HG03025 (cell line): ENCODE data around the gene NBL1.

Experiments
- ATAC-seq: cut with Tn5 transposase; IDR thresholded peaks from one replicate; pipeline ENCODE4 v1.9.1; 2021; ENCODE audit warnings: mild to moderate bottlenecking, moderate library complexity; ENCODE audit not compliant: unreplicated experiment, low FRiP score

Gene NBL1

DNA sequence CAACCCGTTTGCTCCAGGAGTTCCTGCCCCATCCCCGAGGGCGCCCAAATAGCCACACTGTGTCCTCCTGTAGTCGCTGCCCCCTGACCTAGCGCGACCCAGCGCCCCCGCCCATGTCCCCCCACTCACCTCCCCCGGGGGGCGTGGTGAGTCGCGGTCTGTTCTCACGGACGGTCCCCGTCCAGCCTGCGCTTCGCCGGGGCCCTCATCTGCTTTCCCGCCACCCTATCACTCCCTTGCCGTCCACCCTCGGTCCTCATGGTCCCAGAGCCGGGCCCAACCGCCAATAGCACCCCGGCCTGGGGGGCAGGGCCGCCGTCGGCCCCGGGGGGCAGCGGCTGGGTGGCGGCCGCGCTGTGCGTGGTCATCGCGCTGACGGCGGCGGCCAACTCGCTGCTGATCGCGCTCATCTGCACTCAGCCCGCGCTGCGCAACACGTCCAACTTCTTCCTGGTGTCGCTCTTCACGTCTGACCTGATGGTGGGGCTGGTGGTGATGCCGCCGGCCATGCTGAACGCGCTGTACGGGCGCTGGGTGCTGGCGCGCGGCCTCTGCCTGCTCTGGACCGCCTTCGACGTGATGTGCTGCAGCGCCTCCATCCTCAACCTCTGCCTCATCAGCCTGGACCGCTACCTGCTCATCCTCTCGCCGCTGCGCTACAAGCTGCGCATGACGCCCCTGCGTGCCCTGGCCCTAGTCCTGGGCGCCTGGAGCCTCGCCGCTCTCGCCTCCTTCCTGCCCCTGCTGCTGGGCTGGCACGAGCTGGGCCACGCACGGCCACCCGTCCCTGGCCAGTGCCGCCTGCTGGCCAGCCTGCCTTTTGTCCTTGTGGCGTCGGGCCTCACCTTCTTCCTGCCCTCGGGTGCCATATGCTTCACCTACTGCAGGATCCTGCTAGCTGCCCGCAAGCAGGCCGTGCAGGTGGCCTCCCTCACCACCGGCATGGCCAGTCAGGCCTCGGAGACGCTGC, 21.7 kb downstream of the NBL1 start:
- no peak for ATAC-seq

DNA sequence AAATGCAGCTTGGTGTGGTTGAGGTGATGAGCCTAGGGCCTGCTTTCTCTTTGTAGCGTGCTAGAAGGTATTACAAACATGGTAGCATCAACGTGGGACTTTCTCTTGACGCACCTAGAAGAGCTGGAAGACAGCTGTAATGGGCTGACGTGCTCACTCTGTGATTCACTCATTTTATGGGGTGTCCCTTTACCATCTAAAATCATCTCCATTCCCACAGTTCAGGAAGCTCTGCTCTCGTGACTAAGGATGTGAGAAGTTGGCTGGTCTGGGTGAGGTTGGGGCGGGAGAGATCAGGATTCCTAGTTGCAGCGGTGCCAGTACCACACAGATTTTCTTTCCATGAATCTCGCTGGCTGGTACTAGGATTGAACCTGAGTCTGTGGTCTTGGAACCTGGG, 24.8 kb downstream of the NBL1 start:
- no peak for ATAC-seq

DNA sequence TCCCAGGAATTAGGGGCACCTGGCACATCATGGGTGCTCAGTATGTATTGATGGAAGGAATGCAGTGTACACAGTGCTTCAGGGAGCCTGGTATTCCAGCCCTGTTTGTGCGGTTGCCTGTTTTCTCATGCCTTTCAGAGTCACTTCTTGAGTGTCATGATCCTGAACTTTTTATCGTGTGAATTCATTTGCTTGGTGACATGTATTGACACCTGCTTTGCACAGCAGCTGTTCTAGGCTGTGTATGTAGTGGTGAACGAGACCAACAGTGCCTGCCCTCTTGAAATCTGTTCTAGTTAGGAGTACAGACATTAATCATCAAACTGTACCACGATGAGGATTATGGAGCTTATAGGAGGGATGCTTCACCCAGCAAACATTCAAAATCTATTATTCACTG, 26.7 kb downstream of the NBL1 start:
- no peak for ATAC-seq

DNA sequence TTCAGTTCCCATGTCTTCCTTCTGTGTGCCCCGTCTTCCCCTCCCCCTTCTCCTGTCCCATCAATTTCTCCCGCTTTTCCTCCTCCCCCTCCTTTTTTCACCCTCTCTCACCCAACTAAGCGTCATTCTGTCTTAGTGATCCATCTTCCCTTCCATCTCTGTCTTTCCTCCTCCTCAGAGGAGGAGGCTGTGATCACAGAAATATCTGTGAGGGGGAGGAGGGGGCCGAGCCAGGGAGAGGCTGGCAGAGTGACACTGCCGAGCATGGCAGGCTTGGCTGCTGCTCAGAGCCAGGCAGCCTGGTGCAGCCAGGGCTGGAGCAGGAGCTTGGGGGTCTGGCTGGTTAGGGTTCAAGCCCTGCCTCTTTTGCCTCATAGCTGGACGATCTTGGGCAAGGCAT, 28.1 kb downstream of the NBL1 start:
- ATAC-seq: no peak

DNA sequence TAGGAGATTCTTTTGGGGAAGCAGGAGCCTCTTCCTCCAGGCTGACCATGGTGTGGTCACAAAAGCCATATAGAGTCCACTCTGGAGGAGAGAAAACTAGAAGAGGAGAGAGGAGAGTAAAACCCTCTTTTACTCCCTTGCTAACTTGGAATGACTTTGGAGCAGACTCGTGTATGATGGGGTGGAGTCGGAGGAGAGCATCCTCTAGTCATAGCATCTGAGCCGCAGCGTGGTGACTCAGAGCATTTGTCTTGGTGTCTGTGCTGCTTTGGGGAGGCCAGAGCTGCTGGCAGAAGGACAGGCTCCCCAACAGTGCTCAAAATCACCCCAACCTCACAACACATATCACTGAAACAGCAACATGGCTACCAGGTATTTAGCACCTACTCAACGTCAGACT, 31.7 kb downstream of the NBL1 start:
- no peak for ATAC-seq

DNA sequence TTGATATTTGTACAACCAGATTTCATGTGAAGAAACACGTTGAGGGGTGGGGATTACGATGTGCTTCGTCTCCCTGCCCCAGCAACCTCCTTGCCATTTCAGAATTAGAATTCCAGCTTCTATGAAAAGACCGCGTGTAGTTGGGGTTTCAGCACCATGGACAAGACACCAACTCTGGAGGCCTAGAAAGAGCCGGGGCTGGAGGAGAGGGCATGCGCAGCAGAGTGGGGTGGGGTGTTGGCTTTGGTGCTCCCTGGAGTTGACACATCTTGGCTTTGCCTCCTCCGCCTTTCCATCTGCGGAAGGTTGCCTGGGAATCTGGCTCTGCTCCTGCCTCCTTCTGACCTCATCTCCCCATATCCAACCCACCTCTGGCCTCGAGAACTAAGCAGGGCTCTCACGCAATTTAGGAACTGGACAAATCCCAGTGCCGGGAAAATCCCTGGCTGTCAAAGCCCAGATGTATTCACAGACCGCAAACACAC, 32.4 kb downstream of the NBL1 start:
- ATAC-seq: no peak

DNA sequence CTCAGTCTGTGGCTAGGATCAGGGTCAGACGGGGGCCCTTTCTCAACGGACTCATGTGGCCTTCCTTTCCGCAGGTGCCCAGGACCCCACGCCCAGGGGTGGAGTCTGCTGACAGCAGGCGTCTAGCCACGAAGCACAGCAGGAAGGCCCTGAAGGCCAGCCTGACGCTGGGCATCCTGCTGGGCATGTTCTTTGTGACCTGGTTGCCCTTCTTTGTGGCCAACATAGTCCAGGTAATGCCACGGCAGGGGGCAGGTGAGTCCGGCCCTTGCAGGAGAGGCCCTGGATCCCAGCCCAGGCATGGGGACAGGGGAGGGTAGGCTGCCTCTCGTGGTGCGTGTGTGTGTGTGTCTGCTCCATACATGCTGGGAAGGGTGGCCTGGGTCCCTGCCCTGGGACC, 34.4 kb downstream of the NBL1 start:
- ATAC-seq: no peak

DNA sequence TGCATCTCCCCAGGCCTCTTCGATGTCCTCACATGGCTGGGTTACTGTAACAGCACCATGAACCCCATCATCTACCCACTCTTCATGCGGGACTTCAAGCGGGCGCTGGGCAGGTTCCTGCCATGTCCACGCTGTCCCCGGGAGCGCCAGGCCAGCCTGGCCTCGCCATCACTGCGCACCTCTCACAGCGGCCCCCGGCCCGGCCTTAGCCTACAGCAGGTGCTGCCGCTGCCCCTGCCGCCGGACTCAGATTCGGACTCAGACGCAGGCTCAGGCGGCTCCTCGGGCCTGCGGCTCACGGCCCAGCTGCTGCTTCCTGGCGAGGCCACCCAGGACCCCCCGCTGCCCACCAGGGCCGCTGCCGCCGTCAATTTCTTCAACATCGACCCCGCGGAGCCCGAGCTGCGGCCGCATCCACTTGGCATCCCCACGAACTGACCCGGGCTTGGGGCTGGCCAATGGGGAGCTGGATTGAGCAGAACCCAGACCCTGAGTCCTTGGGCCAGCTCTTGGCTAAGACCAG, 34.9 kb downstream of the NBL1 start:
- no peak for ATAC-seq

DNA sequence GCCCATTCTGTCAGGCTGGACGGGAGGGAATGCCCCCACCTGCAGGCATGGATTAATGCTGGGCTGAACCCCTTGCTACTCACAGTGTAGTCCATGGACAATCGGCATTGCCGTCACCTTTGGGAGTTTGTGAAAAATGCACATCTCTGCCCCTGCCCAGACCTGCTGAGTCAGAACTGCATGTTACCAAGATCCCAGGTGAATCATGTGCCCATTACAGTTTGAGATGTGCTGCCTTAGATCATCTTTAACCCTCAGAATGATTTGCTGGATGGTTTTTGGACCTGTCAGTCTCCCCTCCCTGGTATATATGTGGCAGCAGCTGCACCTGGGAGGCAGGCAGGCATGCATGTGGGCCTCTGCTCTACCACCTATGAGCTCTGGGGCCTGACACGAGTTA, 35.6 kb downstream of the NBL1 start:
- ATAC-seq: no peak

DNA sequence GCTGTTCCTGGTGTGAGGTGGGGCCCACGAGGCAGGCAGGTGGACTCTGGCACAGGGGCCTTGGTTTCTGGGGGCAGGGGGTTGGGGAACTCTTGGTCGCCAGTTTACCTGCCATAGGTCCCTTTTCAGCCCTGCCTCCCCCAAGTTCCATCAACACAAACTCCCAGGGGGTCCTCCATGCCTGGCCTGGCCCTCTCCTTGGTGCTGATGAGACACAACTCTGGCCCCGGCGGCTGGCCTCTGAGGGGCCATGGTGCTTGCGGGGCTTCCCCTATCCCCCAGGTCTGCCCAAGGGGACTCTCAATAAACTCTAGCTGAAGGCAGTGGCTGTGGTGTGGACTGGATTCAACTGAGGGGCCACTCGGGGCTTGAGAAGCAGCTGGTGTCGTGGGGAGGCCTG, 36.5 kb downstream of the NBL1 start:
- ATAC-seq: no peak

DNA sequence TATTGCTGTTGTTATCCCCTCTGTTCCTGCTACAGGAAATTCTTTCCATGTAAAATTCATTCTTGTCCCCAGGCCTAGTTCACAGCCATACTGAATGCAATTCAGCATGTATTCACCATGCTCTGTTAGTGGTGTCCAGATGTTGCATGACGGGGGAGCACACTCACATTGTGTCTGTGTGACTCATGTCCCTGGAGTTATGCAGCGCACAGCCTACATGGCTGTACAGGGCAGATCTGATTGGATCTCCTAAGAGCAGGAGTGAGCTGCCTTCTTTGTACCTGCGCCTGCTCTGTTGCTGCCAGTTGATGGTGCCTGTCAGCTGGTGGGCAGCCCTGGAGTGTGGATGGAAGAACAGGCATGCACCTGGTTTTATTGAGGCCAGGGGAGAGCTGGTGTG, 38.1 kb downstream of the NBL1 start:
- ATAC-seq: no peak

DNA sequence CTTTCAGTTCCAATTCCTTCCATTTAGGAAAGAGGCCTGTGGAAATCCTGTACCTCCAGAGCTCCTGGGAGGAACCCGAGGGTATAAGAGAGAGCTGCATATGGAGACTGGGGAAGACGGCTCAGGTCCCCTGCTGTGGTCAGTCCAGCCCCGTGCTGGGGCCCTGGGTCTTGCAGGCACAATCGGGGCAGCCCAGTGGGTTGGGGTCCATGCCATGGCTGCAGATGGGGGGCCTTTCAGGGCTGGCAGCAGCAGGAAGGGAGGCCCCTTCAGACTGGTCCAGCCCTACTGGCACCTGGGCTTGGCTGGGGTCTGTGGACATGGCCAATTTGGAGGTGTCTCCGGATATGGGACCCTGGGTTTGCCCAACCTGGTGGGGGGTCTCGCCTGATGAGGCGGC, 38.8 kb downstream of the NBL1 start:
- ATAC-seq: no peak

DNA sequence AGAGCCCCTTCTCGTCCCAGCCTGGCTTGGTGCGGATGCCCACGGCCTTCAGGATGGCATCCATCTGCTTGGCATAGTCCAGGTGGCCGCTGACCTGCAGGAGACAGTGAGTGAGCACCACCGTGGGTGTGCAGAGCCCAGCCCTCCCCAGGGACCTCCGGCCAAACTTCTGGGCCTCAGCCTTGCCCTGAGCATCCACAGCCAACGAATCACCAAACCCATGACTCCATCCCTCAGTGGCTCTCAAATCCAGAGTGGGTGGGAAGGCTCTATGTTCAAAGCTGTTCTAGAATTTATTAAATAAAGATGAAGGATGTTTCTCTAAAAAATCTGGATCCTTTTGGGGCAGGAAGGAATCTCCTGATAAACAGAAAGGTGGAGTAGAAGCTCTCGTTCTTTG, 39.2 kb downstream of the NBL1 start:
- ATAC-seq: no peak

DNA sequence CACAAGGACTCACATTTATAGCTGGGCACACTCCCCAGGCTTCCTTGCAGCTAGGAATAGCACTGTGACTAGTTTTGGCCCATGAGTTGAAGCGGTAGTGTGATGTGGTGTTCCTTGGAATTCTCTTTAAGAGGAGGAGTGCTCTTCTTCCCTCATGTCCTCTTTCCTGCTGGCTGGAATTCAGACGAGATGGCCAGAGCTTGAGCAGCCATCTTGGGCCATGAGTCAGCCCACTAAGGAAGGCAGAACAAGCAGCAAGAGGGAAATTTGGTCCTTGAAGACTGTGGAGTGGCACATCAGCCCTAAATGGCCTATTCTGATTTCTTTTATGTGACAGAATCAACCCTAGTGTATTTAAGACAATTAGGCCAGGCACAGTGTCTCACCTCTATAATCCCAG, 40.6 kb downstream of the NBL1 start:
- ATAC-seq: no peak

DNA sequence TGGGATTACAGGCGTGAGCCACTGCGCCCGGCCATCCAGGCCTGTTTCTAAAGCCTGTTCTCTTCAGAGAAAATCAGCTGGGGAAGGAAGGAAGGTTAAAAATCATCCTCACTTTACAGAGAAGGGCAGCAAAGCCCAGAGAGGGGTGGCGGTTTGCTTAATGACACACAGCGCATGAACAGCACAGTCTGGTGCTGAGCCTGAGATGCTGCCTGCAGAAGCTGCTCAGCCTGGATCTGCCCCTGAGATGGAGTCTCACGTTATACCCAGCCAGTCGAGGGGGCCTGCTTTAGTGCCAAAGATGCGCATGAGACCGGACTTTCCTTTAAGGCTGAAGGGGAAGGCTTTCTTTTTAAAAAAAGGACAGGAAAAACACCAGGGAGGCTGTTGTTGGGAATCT, 41.9 kb downstream of the NBL1 start:
- ATAC-seq: no peak

DNA sequence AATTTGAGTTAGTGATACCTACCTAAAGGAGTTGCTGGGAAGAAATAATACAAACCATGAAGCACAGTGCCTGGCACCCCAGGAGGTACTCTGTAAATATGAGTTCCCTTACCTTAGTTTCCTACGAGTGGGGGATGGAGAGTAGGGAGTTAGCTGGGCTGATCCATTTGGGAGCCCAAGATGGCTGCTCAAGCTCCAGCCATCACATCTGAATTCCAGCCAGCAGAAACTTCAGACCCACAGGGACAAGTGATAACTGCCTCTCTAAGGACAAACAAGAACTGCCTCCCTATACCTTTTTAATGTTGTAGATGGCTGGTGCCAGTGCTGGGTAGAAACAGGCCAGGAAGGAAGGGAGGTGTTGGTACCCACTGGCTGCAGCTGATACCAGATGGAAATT, 43.3 kb downstream of the NBL1 start:
- no peak for ATAC-seq

DNA sequence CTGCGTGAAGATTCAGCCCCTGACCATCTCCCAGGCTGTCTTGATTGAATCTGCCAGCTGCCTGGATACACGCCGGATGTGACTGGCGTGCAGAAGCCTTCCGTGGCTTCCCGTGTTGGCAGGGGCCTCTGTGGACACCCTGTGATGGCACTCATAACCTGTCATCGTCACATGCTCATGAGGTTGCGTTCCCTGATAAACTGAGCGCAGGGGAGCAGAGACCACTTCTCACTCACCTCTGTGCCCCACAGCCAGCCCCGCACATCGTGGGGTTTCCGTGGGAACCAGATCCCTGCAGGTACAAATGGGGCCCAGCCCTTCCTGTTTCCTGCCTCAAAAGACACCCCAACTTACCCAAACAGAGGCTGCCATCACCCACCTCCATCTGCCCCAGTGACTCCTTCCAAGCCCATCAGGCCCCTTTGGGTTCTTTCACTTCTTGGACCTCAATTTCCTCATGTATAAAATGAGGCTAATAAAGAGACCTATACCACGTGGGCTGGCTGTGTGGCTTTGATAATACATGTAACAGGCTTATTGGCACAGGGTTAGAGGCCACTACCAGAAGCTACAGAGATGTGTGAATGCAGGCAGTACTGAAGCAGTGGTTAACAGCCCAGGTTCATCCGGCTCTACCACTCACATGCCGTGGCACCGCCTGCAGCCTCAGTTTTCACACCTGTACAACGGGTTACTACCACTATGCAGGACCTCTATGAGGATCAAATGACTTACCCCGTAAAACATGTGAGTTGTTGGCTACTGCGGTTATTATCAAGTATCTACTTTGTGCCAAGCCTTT, 44.1 kb downstream of the NBL1 start:
- ATAC-seq: no peak

DNA sequence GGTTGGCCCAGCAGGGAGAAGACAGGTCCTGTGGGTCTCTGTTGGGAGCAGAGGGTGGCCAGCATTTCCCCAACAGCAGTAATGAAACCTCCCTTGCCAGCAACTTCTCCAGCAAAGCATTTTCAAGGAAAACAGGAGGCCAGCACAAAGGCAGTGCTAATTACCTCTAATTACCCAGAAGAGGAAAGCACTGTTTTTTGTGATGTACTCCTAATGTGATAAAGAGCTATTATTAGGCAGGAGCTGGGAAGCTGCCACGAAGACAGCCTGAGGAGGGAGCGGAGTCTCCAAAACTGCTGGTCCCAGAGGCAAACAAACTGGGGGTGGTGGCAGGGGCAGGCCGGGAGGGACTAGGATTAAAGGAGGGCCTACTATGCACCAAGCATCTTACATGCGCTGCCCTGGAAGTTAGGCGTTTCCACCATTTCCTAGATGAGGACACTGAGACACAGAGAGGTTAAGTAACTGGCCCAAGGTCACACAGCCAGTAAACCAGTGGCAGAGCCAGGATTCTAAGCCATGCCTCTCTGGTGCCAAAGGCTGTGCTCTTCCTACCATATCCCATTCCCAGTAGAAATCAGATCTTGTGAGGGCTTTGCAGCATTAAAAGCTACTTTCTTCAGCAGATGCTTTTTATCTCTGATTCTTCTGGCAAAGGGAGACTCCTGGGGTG, 45.1 kb downstream of the NBL1 start:
- no peak for ATAC-seq

DNA sequence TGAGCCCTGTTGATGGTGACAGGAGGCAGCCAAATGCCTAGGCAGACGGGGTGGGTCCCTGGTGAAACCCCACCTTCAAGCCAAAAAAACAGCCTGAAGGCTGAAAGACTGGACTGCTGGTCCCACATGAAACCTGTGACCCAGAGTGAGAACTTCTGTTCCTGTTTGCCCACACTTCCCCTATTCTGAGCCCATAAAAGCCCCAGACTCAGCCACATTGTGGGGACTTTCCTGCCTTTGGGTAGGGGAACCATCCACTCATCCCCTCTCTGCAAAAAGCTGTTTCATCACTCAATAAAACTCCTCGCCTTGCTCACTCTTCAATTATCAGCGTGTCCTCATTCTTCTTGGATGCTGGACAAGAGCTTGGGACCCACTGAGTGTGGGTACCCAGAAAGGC, 45.7 kb downstream of the NBL1 start:
- ATAC-seq: no peak

DNA sequence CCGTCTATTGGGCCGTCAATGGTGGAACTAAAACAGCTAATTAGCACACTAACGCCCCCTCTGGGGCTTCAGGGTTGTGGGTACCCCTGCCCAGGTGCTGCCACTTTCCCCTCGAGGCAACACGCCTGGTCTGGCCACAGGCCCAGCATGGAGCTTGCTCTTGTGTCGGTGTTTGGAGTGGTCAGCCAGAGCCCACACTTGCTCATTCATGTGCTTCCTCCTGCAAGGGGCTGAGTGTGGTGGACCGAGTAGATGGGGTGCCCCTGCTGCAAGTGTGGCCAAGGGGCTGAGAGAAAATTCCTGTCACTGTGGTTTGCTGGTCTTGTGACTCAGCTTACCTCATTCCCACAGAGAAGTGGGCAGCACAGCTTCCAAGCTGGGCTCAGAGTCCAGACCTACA, 46.2 kb downstream of the NBL1 start:
- ATAC-seq: no peak

DNA sequence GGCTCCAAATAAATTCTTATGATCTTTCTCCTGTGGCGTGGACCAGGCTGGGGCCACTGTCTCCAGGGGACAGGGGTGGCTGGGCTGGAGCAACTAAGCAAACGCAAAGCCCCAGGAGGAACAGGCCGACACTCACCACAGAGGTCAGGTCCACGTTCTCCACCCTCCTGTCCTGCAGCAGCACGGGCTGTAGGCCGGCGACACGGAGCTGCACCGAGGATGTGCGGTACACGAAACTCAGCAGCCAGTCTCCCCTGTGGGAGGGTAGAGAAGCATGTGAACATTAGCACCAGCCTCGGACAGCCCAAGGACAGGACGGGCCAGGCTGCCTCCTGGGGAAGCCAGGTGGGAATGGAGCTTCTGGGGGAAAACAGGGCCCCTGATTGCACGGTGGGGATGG, 50.2 kb downstream of the NBL1 start:
- no peak for ATAC-seq
